Measurements from ENCODE around the gene UGT2A3. TPM values are rescaled to one million over a fixed set of nuclear protein-coding genes. Genes with fewer than 3 reads are reported as not detected.
"Not testable (repeated sequence)": the region's sequence is repeated elsewhere in the genome, so short reads cannot be mapped to it uniquely, and the experiment has no call there.

The UGT2A3 gene
- total RNA-seq, 1 experiment from 2014 or later = not detected

DNA sequence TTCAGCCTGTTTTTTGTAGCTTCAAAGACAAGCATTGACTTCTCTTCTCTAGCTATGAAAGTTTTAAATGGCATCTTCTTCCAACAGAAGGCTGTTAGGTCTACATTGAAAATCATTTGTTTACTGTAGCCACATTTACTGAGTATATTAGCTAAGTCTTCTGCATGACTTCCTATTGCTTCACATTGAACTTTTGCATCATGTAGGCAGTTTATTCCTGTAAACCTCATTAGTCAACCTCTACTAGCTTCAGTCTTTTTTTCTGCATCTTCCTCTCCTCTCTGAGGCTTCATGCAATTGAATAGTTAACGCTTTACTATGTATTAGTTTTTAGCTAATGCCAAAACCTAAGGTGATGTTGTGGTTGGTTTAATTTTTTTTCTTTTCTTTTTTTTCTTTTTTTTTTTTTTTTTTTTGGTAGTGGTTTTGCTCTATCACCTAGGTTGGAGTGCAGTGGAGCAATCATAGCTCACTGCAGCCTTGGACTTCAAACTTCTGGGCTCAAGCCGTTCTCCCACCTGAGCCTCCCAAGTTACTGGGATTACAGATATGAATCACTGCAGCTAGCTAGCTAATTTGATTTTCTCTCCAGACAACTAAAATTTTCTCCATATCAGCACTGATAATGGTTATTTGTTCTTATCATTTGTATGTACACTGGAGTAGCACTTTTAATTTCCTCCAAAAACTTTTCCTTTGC is 3.4 kb downstream of the UGT2A3 start:
- no peaks in the 10 kb centered on the region for H3K9me2 ChIP-seq (replicated peaks; ENCODE audit: insufficient read depth, low read length)
- no peaks in the 10 kb centered on the region for H3K36me3 ChIP-seq (ENCODE audit: insufficient read depth, low read length)
- H3K9ac ChIP-seq (ENCODE audit: low read length) = no peak overlapping the region
- no peaks in the 10 kb centered on the region for H3K4me1 ChIP-seq (ENCODE audit: low read length)
- DNase-seq = no peak
- H2AFZ ChIP-seq (ENCODE audit: low read length) = no peak overlapping the region
- no peak overlapping the region for H3K4me3 ChIP-seq (ENCODE audit: low read length)
- no peaks in the 10 kb centered on the region for H3K79me2 ChIP-seq (ENCODE audit: low read length)
- H3K27ac ChIP-seq (ENCODE audit: low read length) = no peak overlapping the region
- H3K9me3 ChIP-seq (ENCODE audit: low read length) = peaks cover 3% of the 10 kb centered on the region; the same call in 1 of the 2 replicates
- H4K20me1 ChIP-seq (ENCODE audit: insufficient read depth, low read depth, low read length) = no peaks in the 10 kb centered on the region
- H3K27me3 ChIP-seq (ENCODE audit: low read length) = no peaks in the 10 kb centered on the region
- H3K4me2 ChIP-seq (ENCODE audit: low read depth, low read length, poor library complexity, severe bottlenecking) = no peak overlapping the region

DNA sequence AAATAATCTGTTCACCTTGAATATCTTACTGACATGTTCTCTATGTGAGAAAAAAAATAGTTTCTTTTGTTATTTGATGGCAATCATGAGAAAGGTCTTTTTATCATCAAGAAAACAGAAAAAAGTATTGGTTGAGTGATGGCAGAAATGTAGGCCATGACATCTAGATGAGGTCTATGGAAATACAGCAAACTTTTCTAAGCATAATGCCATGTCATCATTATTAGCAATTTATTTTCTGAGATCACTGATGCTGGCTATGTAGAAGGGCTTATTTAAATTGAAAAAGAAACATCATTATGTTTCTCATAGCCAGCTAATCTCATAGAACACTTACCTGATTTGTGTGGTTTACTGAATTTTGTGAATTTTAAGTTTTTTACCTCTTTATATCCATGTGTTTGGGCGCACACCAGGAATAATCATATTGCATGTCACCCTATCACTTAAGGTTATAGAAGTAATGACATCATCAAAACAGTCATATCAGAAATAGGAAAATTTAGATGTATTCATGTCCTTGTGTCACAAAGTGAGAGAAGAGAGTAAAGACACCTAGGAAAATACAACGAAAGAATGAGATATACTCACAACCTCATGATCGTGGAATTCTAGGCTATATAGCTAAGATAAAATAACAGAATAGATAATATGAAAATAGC is 22.4 kb downstream of the UGT2A3 start:
- Histone ChIP-seq H3K36me3 (ENCODE audit: insufficient read depth, low read length) (no peaks in the 10 kb centered on the region), H3K4me2 (ENCODE audit: low read depth, low read length, poor library complexity, severe bottlenecking) (no peak overlapping the region), H3K27me3 (ENCODE audit: low read length) (no peaks in the 10 kb centered on the region), H3K79me2 (ENCODE audit: low read length) (no peaks in the 10 kb centered on the region), H3K9me3 (ENCODE audit: low read length) (peaks cover 9% of the 10 kb centered on the region), H3K9me2 (replicated peaks; ENCODE audit: insufficient read depth, low read length) (no peaks in the 10 kb centered on the region; the same call in 1 of the 2 replicates), H3K4me1 (ENCODE audit: low read length) (no peaks in the 10 kb centered on the region), H3K9ac (ENCODE audit: low read length) (no peak overlapping the region), H3K4me3 (ENCODE audit: low read length) (no peak overlapping the region), H3K27ac (ENCODE audit: low read length) (no peak overlapping the region), H4K20me1 (ENCODE audit: insufficient read depth, low read depth, low read length) (no peaks in the 10 kb centered on the region), H2AFZ (ENCODE audit: low read length) (no peak overlapping the region)
- no peak for DNase-seq

DNA sequence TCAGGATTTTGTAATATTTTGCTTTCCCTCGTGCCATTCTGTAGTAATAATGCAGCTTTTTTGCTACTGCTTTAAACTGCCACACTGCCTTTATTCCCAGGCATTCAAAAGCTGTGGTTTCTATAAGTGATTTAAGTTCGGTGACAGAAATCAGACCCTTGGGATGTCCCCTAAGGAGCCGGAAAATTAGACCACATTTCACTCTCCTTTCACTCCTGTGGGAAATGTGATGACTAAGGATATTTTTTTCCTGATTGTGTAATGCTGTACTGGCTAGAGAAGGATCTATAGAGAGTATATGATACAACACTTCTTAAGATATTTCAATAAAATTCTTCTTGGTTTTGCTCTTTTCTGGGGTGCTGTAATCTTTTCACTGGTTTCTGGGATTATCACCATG is 24.4 kb downstream of the UGT2A3 start:
- H3K9ac ChIP-seq (ENCODE audit: low read length) = no peak overlapping the region
- H3K36me3 ChIP-seq (ENCODE audit: insufficient read depth, low read length) = no peaks in the 10 kb centered on the region
- H4K20me1 ChIP-seq (ENCODE audit: insufficient read depth, low read depth, low read length) = no peaks in the 10 kb centered on the region
- no peaks in the 10 kb centered on the region for H3K79me2 ChIP-seq (ENCODE audit: low read length)
- no peak overlapping the region for H2AFZ ChIP-seq (ENCODE audit: low read length)
- DNase-seq = no peak
- H3K4me2 ChIP-seq (ENCODE audit: low read depth, low read length, poor library complexity, severe bottlenecking) = no peak overlapping the region
- H3K27ac ChIP-seq (ENCODE audit: low read length) = no peak overlapping the region
- H3K9me3 ChIP-seq (ENCODE audit: low read length) = peaks cover 13% of the 10 kb centered on the region; the same call in 1 of the 2 replicates
- no peaks in the 10 kb centered on the region for H3K27me3 ChIP-seq (ENCODE audit: low read length)
- no peaks in the 10 kb centered on the region for H3K4me1 ChIP-seq (ENCODE audit: low read length)
- H3K9me2 ChIP-seq (replicated peaks; ENCODE audit: insufficient read depth, low read length) = no peaks in the 10 kb centered on the region; the same call in 1 of the 2 replicates
- H3K4me3 ChIP-seq (ENCODE audit: low read length) = no peak overlapping the region

DNA sequence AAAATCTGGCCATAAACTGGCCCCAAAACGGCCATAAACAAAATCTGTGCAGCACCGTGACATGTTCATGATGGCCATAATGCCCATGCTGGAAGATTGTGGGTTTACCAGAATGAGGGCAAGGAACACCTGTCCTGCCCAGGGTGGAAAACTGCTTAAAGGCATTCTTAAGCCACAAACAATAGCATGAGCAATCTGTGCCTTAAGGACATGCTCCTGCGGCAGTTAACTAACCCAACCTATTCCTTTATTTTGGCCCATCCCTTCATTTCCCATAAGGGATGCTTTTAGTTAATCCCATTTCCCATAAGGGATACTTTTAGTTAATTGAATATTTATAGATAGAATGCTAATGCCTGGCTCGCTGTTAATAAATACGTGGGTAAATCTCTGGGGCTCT is 29.4 kb downstream of the UGT2A3 start:
- DNase-seq; H3K36me3 ChIP-seq (ENCODE audit: insufficient read depth, low read length); H3K4me1 ChIP-seq (ENCODE audit: low read length); H3K9ac ChIP-seq (ENCODE audit: low read length); H2AFZ ChIP-seq (ENCODE audit: low read length); H4K20me1 ChIP-seq (ENCODE audit: insufficient read depth, low read depth, low read length); H3K79me2 ChIP-seq (ENCODE audit: low read length); H3K9me2 ChIP-seq (replicated peaks; ENCODE audit: insufficient read depth, low read length); H3K4me2 ChIP-seq (ENCODE audit: low read depth, low read length, poor library complexity, severe bottlenecking); H3K4me3 ChIP-seq (ENCODE audit: low read length); H3K27me3 ChIP-seq (ENCODE audit: low read length); H3K27ac ChIP-seq (ENCODE audit: low read length): not testable (repeated sequence)
- H3K9me3 ChIP-seq (ENCODE audit: low read length) = peaks cover 16% of the 10 kb centered on the region; the same call in 1 of the 2 replicates

DNA sequence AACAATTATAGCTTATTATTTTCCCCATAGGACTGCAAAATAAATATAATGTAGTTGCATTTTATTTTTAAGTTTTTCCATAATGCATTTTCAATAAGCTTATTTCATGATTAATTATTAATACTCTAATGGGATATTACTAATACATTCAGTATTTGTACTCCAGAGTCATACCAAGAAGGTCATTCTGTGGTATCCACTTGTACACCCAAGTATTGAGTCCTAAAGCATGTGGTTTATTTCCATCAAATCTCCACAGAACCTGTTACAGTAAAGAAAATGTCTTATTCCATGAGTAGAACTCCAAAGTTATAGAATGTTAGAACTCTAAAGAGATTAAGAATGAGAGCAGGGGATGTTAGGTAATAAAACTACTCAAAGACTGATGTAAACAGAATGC is 30.6 kb downstream of the UGT2A3 start:
- Histone ChIP-seq H3K4me2 (ENCODE audit: low read depth, low read length, poor library complexity, severe bottlenecking) (no peak overlapping the region), H2AFZ (ENCODE audit: low read length) (no peak overlapping the region)

DNA sequence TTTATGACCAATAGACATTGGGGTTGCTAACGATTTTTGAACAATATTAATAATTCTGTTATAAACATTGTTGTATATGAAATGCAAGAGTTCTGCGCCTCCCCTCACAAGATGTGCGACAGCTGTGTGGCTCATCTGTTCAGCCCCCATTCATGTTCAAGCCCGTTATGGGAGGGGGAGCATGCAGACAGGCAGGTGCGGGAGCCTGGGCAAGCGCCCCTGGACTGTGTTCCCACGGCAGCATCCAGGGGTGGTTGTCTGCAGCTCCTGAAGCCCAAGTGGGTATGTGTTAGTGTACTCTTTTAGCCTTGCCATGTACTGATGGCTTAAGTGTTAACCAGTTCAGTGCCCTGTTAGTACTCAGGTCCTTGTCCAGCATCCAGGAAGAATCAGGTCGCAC is 34.6 kb downstream of the UGT2A3 start:
- no peak overlapping the region for H2AFZ ChIP-seq (ENCODE audit: low read length)
- H3K4me1 ChIP-seq (ENCODE audit: low read length) = no peaks in the 10 kb centered on the region
- DNase-seq = no peak
- no peak overlapping the region for H3K27ac ChIP-seq (ENCODE audit: low read length)
- H3K27me3 ChIP-seq (ENCODE audit: low read length) = no peaks in the 10 kb centered on the region
- H3K4me2 ChIP-seq (ENCODE audit: low read depth, low read length, poor library complexity, severe bottlenecking) = no peak overlapping the region
- no peaks in the 10 kb centered on the region for H3K36me3 ChIP-seq (ENCODE audit: insufficient read depth, low read length)
- no peaks in the 10 kb centered on the region for H3K79me2 ChIP-seq (ENCODE audit: low read length)
- H3K9me3 ChIP-seq (ENCODE audit: low read length) = peaks cover 8% of the 10 kb centered on the region
- no peak overlapping the region for H3K4me3 ChIP-seq (ENCODE audit: low read length)
- H4K20me1 ChIP-seq (ENCODE audit: insufficient read depth, low read depth, low read length) = no peaks in the 10 kb centered on the region
- H3K9ac ChIP-seq (ENCODE audit: low read length) = no peak overlapping the region
- H3K9me2 ChIP-seq (replicated peaks; ENCODE audit: insufficient read depth, low read length) = no peaks in the 10 kb centered on the region

More for the DNA sequence above, 30.6 kb downstream of the UGT2A3 start:
- Histone ChIP-seq H3K4me3 (ENCODE audit: low read length) (no peak overlapping the region), H4K20me1 (ENCODE audit: insufficient read depth, low read depth, low read length) (no peaks in the 10 kb centered on the region), H3K9ac (ENCODE audit: low read length) (no peak overlapping the region), H3K36me3 (ENCODE audit: insufficient read depth, low read length) (no peaks in the 10 kb centered on the region), H3K9me2 (replicated peaks; ENCODE audit: insufficient read depth, low read length) (no peaks in the 10 kb centered on the region), H3K4me1 (ENCODE audit: low read length) (no peaks in the 10 kb centered on the region), H3K79me2 (ENCODE audit: low read length) (no peaks in the 10 kb centered on the region), H3K9me3 (ENCODE audit: low read length) (peaks cover 15% of the 10 kb centered on the region; the same call in 1 of the 2 replicates), H3K27ac (ENCODE audit: low read length) (no peak overlapping the region), H3K27me3 (ENCODE audit: low read length) (no peaks in the 10 kb centered on the region)
- DNase-seq = no peak

DNA sequence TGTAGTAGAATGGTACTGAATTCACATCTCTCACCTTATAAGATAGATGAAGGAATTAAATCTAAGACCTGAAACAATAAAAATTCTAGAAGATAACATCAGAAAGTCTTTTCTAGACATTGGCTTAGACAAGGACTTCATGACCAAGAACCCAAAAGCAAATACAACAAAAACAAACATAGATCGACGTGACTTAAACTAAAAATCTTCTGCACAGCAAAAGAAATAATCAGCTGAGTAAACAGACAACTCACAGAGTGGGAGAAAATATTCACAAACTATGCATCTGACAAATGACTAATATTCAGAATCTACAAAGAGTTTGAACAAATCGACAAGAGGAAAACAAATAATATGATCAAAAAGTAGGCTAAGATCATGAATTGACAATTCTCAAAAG is 38.8 kb downstream of the UGT2A3 start:
- Histone ChIP-seq H3K36me3 (ENCODE audit: insufficient read depth, low read length) (no peaks in the 10 kb centered on the region), H4K20me1 (ENCODE audit: insufficient read depth, low read depth, low read length) (no peaks in the 10 kb centered on the region), H3K9ac (ENCODE audit: low read length) (no peak overlapping the region), H3K4me1 (ENCODE audit: low read length) (no peaks in the 10 kb centered on the region), H3K4me2 (ENCODE audit: low read depth, low read length, poor library complexity, severe bottlenecking) (no peak overlapping the region), H3K79me2 (ENCODE audit: low read length) (no peaks in the 10 kb centered on the region), H2AFZ (ENCODE audit: low read length) (no peak overlapping the region), H3K9me2 (replicated peaks; ENCODE audit: insufficient read depth, low read length) (0 out of 2 replicates have a peak, but pooled peaks cover 3% of the 10 kb centered on the region), H3K27ac (ENCODE audit: low read length) (no peak overlapping the region), H3K27me3 (ENCODE audit: low read length) (no peaks in the 10 kb centered on the region), H3K4me3 (ENCODE audit: low read length) (no peak overlapping the region), H3K9me3 (ENCODE audit: low read length) (peaks cover 4% of the 10 kb centered on the region)
- DNase-seq = no peak

DNA sequence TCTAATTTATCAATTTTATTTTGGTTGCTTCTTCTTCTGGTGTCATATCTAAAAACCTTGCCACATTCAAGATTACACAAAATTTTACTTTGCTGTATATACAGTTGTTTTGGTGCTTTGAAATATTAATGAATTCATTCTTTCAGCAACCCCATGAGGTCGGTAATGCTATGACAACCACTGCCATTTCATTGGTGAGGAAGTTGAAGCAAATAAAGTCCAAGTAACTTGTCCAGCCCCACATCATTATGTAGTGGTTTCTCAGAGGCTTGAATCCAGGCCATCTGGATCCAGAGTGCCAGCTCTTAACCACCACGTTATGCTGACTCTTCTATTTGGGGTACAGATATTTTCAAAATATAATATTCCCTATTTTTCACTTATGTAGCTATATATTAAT is 42.2 kb downstream of the UGT2A3 start:
- no peak overlapping the region for H3K4me3 ChIP-seq (ENCODE audit: low read length)
- no peak overlapping the region for H3K27ac ChIP-seq (ENCODE audit: low read length)
- H3K79me2 ChIP-seq (ENCODE audit: low read length) = no peaks in the 10 kb centered on the region
- H3K9me3 ChIP-seq (ENCODE audit: low read length) = peaks cover 4% of the 10 kb centered on the region
- DNase-seq = no peak
- no peak overlapping the region for H2AFZ ChIP-seq (ENCODE audit: low read length)
- H3K4me1 ChIP-seq (ENCODE audit: low read length) = no peaks in the 10 kb centered on the region
- H3K9ac ChIP-seq (ENCODE audit: low read length) = no peak overlapping the region
- H3K36me3 ChIP-seq (ENCODE audit: insufficient read depth, low read length) = no peaks in the 10 kb centered on the region
- H3K4me2 ChIP-seq (ENCODE audit: low read depth, low read length, poor library complexity, severe bottlenecking) = no peak overlapping the region
- H3K27me3 ChIP-seq (ENCODE audit: low read length) = no peaks in the 10 kb centered on the region
- H4K20me1 ChIP-seq (ENCODE audit: insufficient read depth, low read depth, low read length) = no peaks in the 10 kb centered on the region
- 0 out of 2 replicates have a peak, but pooled peaks cover 3% of the 10 kb centered on the region for H3K9me2 ChIP-seq (replicated peaks; ENCODE audit: insufficient read depth, low read length)
